HL-60/S4 treated with retinoic acid at 250 ng/mL for 4 days and 3 days (cell line): Measurements from ENCODE around the gene ZNF385D.

Experiments used
- in situ Hi-C: fragments of 300-500 bp; cut with MboI; formaldehyde crosslinking; loops from 2 replicates; pipeline ENCODE4 v1.7.0; 2022; ENCODE audit warnings: low sequenced_read_pairs

The ZNF385D gene

GRCh38 chr3:21750080-21750696 lies 822 bp downstream of the ZNF385D start:
- in situ Hi-C loops = no loop called here

GRCh38 chr3:21747966-21748555 lies 2.9 kb downstream of the ZNF385D start:
- in situ Hi-C loops = no loop called here

- in situ Hi-C loops = no loop called here
Measured at GRCh38 chr3:21747376-21747775, 3.6 kb downstream of the ZNF385D start.

DNA sequence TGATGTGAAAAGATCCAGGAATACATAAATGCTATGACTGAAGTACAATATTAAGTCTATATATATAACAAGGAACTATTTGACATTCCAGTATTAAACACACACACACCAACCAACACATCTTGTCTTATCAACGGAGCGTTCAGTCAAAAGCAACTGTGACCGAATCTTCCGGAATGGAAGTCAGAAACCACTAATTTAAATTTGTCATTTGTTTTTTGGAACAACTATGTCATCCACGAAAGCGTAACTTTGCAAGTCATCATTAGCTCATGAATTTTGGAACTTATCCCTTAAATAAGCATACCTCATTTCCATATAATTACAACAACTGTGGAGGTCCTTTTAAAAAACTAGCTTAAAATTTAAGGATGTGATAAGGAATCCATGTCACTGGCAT lies 5.0 kb downstream of the ZNF385D start:
- in situ Hi-C loops = no loop called here

- in situ Hi-C loops = no loop called here
Measured at GRCh38 chr3:21744793-21745192, 6.2 kb downstream of the ZNF385D start.

DNA sequence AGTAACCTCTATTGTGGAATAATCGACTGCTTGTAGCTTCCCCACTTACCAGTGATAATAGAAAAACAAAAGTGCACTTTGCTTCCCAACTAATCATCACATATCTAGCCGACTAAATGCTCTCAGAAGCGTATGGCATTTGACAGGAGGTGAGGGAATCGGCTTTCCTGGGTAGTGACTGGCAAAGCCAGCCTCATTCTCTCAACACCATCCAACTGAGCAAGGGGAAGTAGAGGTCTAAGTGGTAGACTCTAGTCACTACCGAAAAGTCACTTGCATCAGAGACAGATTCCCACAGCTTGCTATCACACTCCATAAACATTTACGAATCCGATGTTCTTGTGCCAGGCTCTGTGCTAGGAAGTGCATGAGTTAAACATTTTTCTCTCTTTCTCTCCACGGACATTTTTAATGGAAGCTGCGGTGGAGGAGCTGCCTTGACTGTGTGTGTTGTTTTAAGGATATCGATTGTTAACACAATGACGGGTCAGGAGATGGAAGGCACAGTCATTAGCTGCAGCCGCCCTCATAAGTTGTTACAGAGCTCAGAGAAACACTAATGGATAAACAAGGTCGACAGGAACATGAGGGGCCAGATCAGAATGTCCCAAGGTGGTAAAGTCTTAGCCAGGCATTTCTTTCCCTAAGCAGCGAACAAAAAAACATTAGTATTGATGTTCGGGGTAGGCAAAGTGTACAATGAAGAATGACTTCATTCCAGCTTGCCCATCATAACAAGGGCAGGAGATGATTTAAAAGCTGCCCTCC lies 11.9 kb downstream of the ZNF385D start:
- in situ Hi-C loops = no loop called here

DNA sequence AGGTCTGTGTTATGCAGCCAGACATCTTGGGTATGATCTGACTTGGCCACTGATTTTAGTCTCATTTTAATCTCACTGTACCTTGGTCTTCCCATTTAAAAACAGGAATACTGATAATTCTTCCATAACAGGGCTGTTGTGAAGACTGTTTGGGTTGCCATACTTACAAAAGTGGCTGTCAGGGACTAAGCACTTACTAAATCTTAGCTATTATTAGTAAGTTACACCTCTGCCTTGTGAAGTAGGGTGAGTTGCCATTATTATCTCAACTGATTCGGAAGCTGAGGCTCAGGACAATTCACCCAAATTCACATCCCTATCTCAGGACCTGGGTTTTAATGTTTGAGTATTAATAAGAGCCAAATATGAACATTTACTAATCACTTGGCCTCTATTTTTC lies 12.7 kb downstream of the ZNF385D start:
- in situ Hi-C loops = no loop called here

GRCh38 chr3:21734746-21735145 lies 16.3 kb downstream of the ZNF385D start:
- in situ Hi-C loops = no loop called here

DNA sequence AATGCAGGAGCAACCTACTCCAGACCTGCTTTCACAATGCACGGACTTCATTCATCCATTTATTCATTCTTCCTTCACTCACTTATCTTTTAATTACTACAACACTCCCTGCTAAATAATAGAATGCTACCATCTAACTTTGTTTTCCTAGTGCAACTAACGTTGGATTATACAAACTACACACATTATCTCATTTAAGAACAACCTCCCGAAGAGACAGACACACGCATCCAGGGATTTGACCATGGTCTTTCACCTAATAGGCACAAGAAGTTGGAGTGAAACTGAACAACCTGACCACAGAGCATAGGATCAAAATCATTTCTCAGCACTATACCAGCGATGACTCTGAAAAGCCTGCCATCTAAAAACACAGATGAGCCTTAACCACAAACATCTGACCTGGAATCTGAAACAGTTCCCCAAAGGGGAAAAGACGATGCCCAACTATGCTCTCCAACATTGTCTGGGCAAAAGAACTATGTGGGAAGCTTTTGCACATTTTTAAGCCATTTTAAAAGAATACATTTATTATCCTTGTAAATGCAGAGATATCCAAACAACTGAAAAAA lies 21.0 kb downstream of the ZNF385D start:
- in situ Hi-C loops = no loop called here

- in situ Hi-C loops = no loop called here
Measured at GRCh38 chr3:21729331-21729730, 21.7 kb downstream of the ZNF385D start.

DNA sequence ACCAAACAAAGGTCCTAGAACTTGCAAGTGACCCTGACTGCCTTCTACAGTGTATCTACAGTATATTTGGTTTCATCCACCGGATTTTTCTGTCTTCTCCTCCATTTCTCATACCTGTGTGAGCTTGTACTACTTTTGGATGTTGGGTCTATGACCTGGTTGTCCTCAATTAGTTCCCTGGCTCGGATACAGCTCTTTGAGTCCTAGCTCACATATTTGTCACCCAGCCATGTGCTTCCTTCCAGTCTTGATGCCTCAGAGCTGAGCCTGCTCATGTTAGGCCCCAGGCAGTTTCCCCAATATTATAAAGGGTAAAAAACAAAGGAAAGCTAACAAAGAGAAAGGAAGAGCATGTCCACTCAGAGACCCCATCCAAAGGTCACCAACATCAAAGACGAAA lies 28.2 kb downstream of the ZNF385D start:
- in situ Hi-C loops = no loop called here

- in situ Hi-C loops = no loop called here
Measured at GRCh38 chr3:21722301-21722700, 28.7 kb downstream of the ZNF385D start.

- in situ Hi-C loops = no loop called here
Measured at GRCh38 chr3:21718943-21719591, 31.9 kb downstream of the ZNF385D start.

GRCh38 chr3:21718161-21718765 lies 32.7 kb downstream of the ZNF385D start:
- in situ Hi-C loops = no loop called here

GRCh38 chr3:21715662-21716061 lies 35.3 kb downstream of the ZNF385D start:
- in situ Hi-C loops = no loop called here

DNA sequence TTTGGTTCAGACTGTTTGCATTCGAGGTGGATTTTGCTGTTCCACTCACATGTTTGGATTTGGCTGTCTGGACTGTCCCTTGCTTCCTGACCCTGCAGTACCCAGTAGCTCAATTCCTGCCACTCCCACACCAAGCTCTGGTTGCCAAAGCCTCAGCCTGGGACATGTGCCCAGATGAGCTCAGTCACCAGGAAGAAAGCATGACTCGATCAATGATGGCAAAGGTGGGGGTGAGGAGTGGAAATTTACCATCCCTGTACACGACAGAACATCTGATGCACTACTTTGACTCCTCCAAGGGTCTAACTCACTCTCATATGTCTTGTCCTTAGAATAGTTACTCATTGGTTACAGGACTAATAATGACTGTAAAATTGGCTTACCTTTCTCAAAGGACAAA lies 45.2 kb downstream of the ZNF385D start:
- in situ Hi-C loops = no loop called here

- in situ Hi-C loops = no loop called here
Measured at GRCh38 chr3:21704796-21705195, 46.2 kb downstream of the ZNF385D start.

GRCh38 chr3:21703291-21703690 lies 47.7 kb downstream of the ZNF385D start:
- in situ Hi-C loops = no loop called here

GRCh38 chr3:21697707-21698106 lies 53.3 kb downstream of the ZNF385D start:
- in situ Hi-C loops = no loop called here

- in situ Hi-C loops = no loop called here
Measured at GRCh38 chr3:21694506-21694905, 56.5 kb downstream of the ZNF385D start.

DNA sequence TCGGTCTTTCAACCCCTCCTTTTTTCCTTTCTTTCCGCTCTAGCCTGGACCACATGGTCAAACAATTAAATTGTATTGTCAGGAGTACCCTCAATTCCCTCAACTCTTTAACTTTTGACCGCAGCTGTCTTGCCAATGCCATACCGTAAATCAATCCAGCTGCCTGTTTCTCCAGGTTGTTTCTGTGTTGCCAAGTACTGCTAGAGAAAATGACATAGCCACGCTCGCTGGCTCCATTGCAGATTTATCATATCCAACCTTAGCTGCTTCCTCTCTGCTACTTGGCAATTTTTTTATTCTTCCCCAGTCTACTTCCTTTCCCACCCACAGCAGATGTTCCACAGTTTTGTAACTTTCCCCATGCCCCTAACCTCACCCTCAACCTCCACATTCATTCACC lies 60.0 kb downstream of the ZNF385D start:
- in situ Hi-C loops = no loop called here
